ENCODE measurements around the gene GIPR.

DNA sequence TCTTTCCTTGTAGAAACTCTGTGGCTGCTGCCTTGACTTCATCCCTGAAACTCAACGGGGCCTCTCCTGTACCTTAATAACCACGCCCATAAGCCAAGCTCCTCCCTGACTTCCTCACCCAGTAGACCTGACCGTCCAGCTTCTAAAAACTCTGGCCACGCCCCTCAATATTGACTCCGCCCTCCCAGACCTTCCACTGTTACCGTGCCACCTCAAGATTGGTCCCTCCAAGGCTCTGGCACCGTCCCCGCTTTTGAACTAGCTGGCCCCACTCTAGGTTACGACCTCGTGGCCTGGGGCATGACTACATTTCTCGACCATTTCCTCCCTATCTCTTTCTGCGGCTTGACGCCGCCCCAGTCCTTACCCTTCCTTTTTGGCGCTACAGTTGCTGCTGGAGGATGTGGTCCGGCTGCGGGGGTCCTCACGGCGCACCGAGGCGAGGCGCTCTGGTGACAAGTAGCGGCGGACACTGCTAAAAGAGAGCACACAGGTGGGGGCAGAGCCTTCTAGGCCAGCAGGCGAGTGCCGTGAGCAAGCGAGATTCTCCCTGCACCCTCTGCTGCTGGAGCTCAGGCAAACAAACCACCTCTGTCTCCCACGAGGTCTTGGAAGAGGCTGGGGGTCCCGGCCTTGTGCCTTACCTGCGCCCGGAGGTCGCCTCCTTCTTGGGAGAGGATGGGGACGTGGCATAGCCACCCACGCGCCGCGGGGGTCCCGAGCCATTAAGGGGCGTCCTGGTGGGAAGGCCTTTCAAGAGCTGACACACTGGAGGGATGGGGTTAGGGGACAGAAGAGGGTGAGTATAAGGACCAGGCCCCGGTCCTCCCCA, 26.5 kb upstream of the GIPR start:
- TF ChIP-seq, protein P1, sequence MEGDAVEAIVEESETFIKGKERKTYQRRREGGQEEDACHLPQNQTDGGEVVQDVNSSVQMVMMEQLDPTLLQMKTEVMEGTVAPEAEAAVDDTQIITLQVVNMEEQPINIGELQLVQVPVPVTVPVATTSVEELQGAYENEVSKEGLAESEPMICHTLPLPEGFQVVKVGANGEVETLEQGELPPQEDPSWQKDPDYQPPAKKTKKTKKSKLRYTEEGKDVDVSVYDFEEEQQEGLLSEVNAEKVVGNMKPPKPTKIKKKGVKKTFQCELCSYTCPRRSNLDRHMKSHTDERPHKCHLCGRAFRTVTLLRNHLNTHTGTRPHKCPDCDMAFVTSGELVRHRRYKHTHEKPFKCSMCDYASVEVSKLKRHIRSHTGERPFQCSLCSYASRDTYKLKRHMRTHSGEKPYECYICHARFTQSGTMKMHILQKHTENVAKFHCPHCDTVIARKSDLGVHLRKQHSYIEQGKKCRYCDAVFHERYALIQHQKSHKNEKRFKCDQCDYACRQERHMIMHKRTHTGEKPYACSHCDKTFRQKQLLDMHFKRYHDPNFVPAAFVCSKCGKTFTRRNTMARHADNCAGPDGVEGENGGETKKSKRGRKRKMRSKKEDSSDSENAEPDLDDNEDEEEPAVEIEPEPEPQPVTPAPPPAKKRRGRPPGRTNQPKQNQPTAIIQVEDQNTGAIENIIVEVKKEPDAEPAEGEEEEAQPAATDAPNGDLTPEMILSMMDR (IDR thresholded peaks at IDR 0.05; ENCODE audit: low read depth, low read length, poor library complexity, severe bottlenecking): no peak
- TF ChIP-seq EZH2phosphoT487 (IDR thresholded peaks at IDR 0.05; ENCODE audit: borderline replicate concordance, low read length): no peak

Measured in DOHH2 (cell line).